BLaER1 treated with 17β-estradiol and CSF1 and Interleukin-3, amounts not matched to agents 10 nM and 100 nM (cell line): Measurements from ENCODE around the gene HSF2.

ENCODE experiments used
- H3K27ac ChIP-seq, 11 experiments: shearing (Covaris generic); formaldehyde crosslinking; 2 replicates each; pipeline ENCODE4 v1.8.1; 2022
- H3K27me3 ChIP-seq, 11 experiments: shearing (Covaris generic); formaldehyde crosslinking; 2 replicates each; pipeline ENCODE4 v1.8.1; 2022
- H3K36me3 ChIP-seq, 11 experiments: shearing (Covaris generic); formaldehyde crosslinking; 2 replicates each; pipeline ENCODE4 v1.8.1; 2022
- H3K4me1 ChIP-seq, 10 experiments: shearing (Covaris generic); formaldehyde crosslinking; 2 replicates each; pipeline ENCODE4 v1.8.1; 2022
- H3K4me2 ChIP-seq, 11 experiments: shearing (Covaris generic); formaldehyde crosslinking; 2 replicates each; pipeline ENCODE4 v1.8.1; 2022
- H3K4me3 ChIP-seq, 10 experiments: shearing (Covaris generic); formaldehyde crosslinking; 2 replicates each; pipeline ENCODE4 v1.8.1; 2022
- H3K9ac ChIP-seq, 11 experiments: shearing (Covaris generic); formaldehyde crosslinking; 2 replicates each; pipeline ENCODE4 v1.8.1; 2022
- H3K9me3 ChIP-seq, 11 experiments: shearing (Covaris generic); formaldehyde crosslinking; replicated peaks in 1 of 11; 2 replicates each; pipeline ENCODE4 v1.8.1; 2022
- H4K20me1 ChIP-seq, 11 experiments: shearing (Covaris generic); formaldehyde crosslinking; 2 replicates each; pipeline ENCODE4 v1.8.1; 2022
- Cebpa-rat ChIP-seq, 11 experiments: shearing (Covaris generic); IDR thresholded peaks; 2 replicates each; pipeline ENCODE4 v1.8.1; 2022

The HSF2 gene

DNA sequence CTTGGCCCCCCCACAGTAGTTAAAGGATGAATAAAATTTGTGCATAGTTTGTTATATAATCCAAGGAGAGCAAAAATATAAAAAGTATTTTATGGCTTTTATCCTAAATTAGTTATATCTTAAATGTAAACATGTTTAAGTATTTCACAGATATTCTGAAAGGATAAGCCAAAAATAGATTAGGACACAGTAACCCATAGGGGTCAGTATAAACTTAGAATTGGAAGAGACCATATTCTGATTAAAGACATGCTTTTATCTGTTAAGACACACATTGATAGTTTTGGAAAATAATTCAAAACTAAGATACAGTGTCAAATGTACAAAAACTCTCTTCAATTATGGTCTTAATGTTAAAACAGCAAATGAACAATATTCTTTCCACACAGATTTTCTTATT is 76.7 kb downstream of the HSF2 start:
- Histone ChIP-seq H4K20me1 (peaks cover 0 to 2% (median 0%) of the 10 kb centered on the region in 11 experiments; a peak in 1 of 22 replicates), H3K4me1 (peaks cover 6 to 9% (median 7%) of the 10 kb centered on the region in 10 experiments; a peak in 16 of 20 replicates), H3K9ac (no peak overlapping the region), H3K27me3 (no peaks in the 10 kb centered on the region), H3K4me3 (no peak overlapping the region), H3K4me2 (no peak overlapping the region), H3K36me3 (no peaks in the 10 kb centered on the region), H3K27ac (no peak overlapping the region), H3K9me3 (no peaks in the 10 kb centered on the region)
- TF ChIP-seq Cebpa-rat (IDR thresholded peaks at IDR 0.05) = no peak

DNA sequence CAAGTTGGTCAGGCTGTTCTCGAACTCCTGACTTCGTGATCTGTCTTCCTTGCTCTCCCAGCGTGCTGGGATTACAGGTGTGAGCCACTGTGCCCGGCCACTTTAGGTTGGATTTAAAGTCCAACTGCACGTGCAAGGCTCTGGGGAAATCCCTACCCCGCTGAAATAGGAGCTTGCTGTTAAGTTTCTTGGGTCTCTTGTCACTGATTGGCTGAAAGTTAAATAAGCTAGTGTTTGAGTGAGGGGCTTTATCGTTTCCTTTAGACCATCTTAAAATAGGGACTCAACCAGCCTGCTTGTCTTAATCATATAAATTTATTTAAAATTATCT is 83.3 kb downstream of the HSF2 start:
- H3K4me1 ChIP-seq = 0 out of 20 replicates have a peak, but pooled peaks cover 0 to 5% (median 0%) of the 10 kb centered on the region in 10 experiments
- H3K36me3 ChIP-seq = no peaks in the 10 kb centered on the region
- H3K9me3 ChIP-seq = peaks cover 0 to 5% (median 0%) of the 10 kb centered on the region in 11 experiments; a peak in 2 of 22 replicates
- H3K27me3 ChIP-seq = no peaks in the 10 kb centered on the region
- no peak overlapping the region for H3K4me3 ChIP-seq
- H3K9ac ChIP-seq = no peak overlapping the region
- H3K4me2 ChIP-seq = no peak overlapping the region
- H4K20me1 ChIP-seq = no peaks in the 10 kb centered on the region
- no peak for TF ChIP-seq Cebpa-rat (IDR thresholded peaks at IDR 0.05)
- H3K27ac ChIP-seq = no peak overlapping the region
